ENCODE data around the gene LARGE1. TPM values are rescaled to one million over a fixed set of nuclear protein-coding genes. Genes with fewer than 3 reads are reported as not detected.

LARGE1 gene
- total and polyA plus RNA-seq, 2 donors (not counting 1 experiment from before 2014, with no cell fraction given) = 14.1 to 19.2 TPM

- H3K36me3 ChIP-seq (ENCODE audit: control insufficient read depth, insufficient read depth, low read length) = no peaks in the 10 kb centered on the region
- no peak overlapping the region for H3K4me3 ChIP-seq (replicated peaks in 1 of 4; ENCODE audit: control extremely low read depth in 1 of 4, insufficient read depth in 1 of 4, low read depth in 3 of 4, low read length in 4 of 4)
- H3K79me2 ChIP-seq (ENCODE audit: control insufficient read depth, insufficient read depth, low read length) = no peaks in the 10 kb centered on the region
- TF ChIP-seq, protein P1, sequence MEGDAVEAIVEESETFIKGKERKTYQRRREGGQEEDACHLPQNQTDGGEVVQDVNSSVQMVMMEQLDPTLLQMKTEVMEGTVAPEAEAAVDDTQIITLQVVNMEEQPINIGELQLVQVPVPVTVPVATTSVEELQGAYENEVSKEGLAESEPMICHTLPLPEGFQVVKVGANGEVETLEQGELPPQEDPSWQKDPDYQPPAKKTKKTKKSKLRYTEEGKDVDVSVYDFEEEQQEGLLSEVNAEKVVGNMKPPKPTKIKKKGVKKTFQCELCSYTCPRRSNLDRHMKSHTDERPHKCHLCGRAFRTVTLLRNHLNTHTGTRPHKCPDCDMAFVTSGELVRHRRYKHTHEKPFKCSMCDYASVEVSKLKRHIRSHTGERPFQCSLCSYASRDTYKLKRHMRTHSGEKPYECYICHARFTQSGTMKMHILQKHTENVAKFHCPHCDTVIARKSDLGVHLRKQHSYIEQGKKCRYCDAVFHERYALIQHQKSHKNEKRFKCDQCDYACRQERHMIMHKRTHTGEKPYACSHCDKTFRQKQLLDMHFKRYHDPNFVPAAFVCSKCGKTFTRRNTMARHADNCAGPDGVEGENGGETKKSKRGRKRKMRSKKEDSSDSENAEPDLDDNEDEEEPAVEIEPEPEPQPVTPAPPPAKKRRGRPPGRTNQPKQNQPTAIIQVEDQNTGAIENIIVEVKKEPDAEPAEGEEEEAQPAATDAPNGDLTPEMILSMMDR (conservative IDR thresholded peaks at IDR 0.05 in 1 of 2, IDR thresholded peaks at IDR 0.05 in 1 of 2; ENCODE audit: low read depth in 1 of 2, low read length in 2 of 2) = no peak
- no peak for TF ChIP-seq EZH2 (IDR thresholded peaks at IDR 0.05; ENCODE audit: low read length, missing control alignments)
- DNase-seq (ENCODE audit: low read depth in 2 of 2) = no peak
- H3K27ac ChIP-seq (ENCODE audit: insufficient read depth, low read length) = no peak overlapping the region
- no peak overlapping the region for H2AFZ ChIP-seq (ENCODE audit: low read length)
- no peak overlapping the region for H3K9ac ChIP-seq (ENCODE audit: insufficient read depth, low read length)
- H4K20me1 ChIP-seq (ENCODE audit: control insufficient read depth, extremely low read depth, insufficient read depth, low read length) = no peaks in the 10 kb centered on the region
- no peaks in the 10 kb centered on the region for H3K9me3 ChIP-seq (ENCODE audit: control insufficient read depth, insufficient read depth, low read depth, low read length)
- no peaks in the 10 kb centered on the region for H3K27me3 ChIP-seq (ENCODE audit: control insufficient read depth, insufficient read depth, low read length)
- peaks cover 17% of the 10 kb centered on the region for H3K4me1 ChIP-seq (ENCODE audit: control insufficient read depth, extremely low read depth, insufficient read depth, low read length)
- no peak overlapping the region for H3K4me2 ChIP-seq (ENCODE audit: extremely low read depth, insufficient read depth, low read length)
Observed at GRCh38 chr22:33871935-33872334, 48.3 kb downstream of the LARGE1 start.

DNA sequence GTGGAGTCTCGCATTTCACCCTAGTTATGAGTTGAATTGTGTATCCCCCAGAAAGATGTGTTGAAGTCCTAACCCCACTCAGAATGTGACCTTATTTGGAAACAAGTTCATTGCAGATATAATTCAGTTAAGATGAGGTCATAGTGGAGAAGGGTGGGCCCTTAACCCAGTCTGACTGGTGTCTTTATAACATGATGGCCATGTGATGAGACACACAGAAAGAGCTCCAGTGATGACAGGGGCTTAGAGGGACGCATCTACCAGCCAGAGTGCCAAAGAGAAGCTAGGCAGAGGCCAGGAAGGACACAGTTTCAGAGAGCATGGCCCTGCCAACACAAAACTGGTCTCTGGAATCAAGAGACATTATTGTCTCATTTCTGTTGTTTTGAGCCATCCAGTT, 50.3 kb downstream of the LARGE1 start:
- H3K27ac ChIP-seq (ENCODE audit: insufficient read depth, low read length) = no peak overlapping the region
- H3K9me3 ChIP-seq (ENCODE audit: control insufficient read depth, insufficient read depth, low read depth, low read length) = no peaks in the 10 kb centered on the region
- H3K9ac ChIP-seq (ENCODE audit: insufficient read depth, low read length) = no peak overlapping the region
- no peak overlapping the region for H3K4me2 ChIP-seq (ENCODE audit: extremely low read depth, insufficient read depth, low read length)
- H3K79me2 ChIP-seq (ENCODE audit: control insufficient read depth, insufficient read depth, low read length) = no peaks in the 10 kb centered on the region
- H4K20me1 ChIP-seq (ENCODE audit: control insufficient read depth, extremely low read depth, insufficient read depth, low read length) = no peaks in the 10 kb centered on the region
- H2AFZ ChIP-seq (ENCODE audit: low read length) = no peak overlapping the region
- H3K27me3 ChIP-seq (ENCODE audit: control insufficient read depth, insufficient read depth, low read length) = no peaks in the 10 kb centered on the region
- no peak overlapping the region for H3K4me3 ChIP-seq (replicated peaks in 1 of 4; ENCODE audit: control extremely low read depth in 1 of 4, insufficient read depth in 1 of 4, low read depth in 3 of 4, low read length in 4 of 4)
- peaks cover 26% of the 10 kb centered on the region for H3K4me1 ChIP-seq (ENCODE audit: control insufficient read depth, extremely low read depth, insufficient read depth, low read length)
- TF ChIP-seq EZH2 (IDR thresholded peaks at IDR 0.05; ENCODE audit: low read length, missing control alignments) = no peak
- H3K36me3 ChIP-seq (ENCODE audit: control insufficient read depth, insufficient read depth, low read length) = no peaks in the 10 kb centered on the region
- peak in 1 of 2 donors; percentile 65 for DNase-seq (ENCODE audit: low read depth in 2 of 2)

DNA sequence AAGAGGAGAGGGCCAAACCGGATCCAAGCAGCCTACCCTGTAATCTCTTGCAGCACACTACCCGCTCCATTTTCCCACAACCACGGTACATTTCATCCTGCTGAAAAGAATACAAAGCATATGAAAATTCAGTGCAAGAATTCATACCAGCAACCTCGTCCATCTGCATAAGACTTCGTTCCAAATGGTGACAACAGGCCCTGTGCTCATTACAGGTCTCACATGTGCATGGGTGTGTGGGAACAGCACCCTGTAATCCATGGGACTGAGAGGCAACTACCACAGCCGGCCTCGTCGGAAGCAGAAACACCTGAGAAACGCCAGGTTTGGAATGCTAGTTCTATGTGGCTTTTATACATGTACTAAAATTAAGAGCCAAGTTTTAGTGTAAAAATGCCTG, 52.3 kb downstream of the LARGE1 start:
- Histone ChIP-seq H3K4me2 (ENCODE audit: extremely low read depth, insufficient read depth, low read length) (no peak overlapping the region), H3K27me3 (ENCODE audit: control insufficient read depth, insufficient read depth, low read length) (no peaks in the 10 kb centered on the region), H4K20me1 (ENCODE audit: control insufficient read depth, extremely low read depth, insufficient read depth, low read length) (no peaks in the 10 kb centered on the region), H3K9me3 (ENCODE audit: control insufficient read depth, insufficient read depth, low read depth, low read length) (no peaks in the 10 kb centered on the region), H3K4me3 (replicated peaks in 1 of 4; ENCODE audit: control extremely low read depth in 1 of 4, insufficient read depth in 1 of 4, low read depth in 3 of 4, low read length in 4 of 4) (no peak overlapping the region), H2AFZ (ENCODE audit: low read length) (no peak overlapping the region), H3K79me2 (ENCODE audit: control insufficient read depth, insufficient read depth, low read length) (no peaks in the 10 kb centered on the region), H3K9ac (ENCODE audit: insufficient read depth, low read length) (peak overlapping the region; percentile 56), H3K4me1 (ENCODE audit: control insufficient read depth, extremely low read depth, insufficient read depth, low read length) (peaks cover 25% of the 10 kb centered on the region), H3K27ac (ENCODE audit: insufficient read depth, low read length) (peak overlapping the region; percentile 88), H3K36me3 (ENCODE audit: control insufficient read depth, insufficient read depth, low read length) (no peaks in the 10 kb centered on the region)
- DNase-seq (ENCODE audit: low read depth in 2 of 2) = no peak
- TF ChIP-seq EZH2 (IDR thresholded peaks at IDR 0.05; ENCODE audit: low read length, missing control alignments) = no peak
- TF ChIP-seq, protein P1 (conservative IDR thresholded peaks at IDR 0.05 in 1 of 2, IDR thresholded peaks at IDR 0.05 in 1 of 2; ENCODE audit: low read depth in 1 of 2, low read length in 2 of 2) = no peak

Measured in fibroblast of lung (primary cell).